IMR-90 (cell line): ENCODE results near the gene INO80D. TPM values are rescaled to one million over a fixed set of nuclear protein-coding genes. Genes with fewer than 3 reads are reported as not detected.

Experiments used
- ATAC-seq: fragments of 200-7000 bp; cut with Tn5 transposase; 2 replicates; pipeline ENCODE4 v1.9.1; 2020; ENCODE audit warnings: low read depth, mild to moderate bottlenecking, moderate library complexity
- BruUV-seq: library from RNA; stranded (reverse); fragments of 400-500 nt; replicated peaks from 2 replicates; lab custom pipeline; 2021; lab: Mats Ljungman, UMichigan
- CTCF ChIA-PET: fragments of 300-600 bp; formaldehyde crosslinking; extraction: SDS; loops from one replicate; lab custom pipeline; 2021; ENCODE audit warnings: antibody characterized with exemption; lab: Yijun Ruan, JAX
- POLR2A ChIA-PET: fragments of 300-600 bp; sonication (Branson Sonifier 250); formaldehyde crosslinking; loops from one replicate; lab custom pipeline; 2022; ENCODE audit warnings: antibody characterized with exemption; ENCODE audit not compliant: unreplicated experiment; lab: Charles Lee
- DNase-seq: peaks from one replicate; pipeline ENCODE4 v3.0.0; 2013
- H2AFZ ChIP-seq: replicated peaks from 2 replicates; pipeline ENCODE3; 2013; ENCODE audit warnings: low read length, mild to moderate bottlenecking; ENCODE audit not compliant: poor library complexity
- H2AK5ac ChIP-seq: 2 replicates; pipeline ENCODE4 v1.6.1; 2013; ENCODE audit warnings: low read depth, low read length, inconsistent platforms
- H2AK9ac ChIP-seq: replicated peaks from 2 replicates; pipeline ENCODE3; 2013; ENCODE audit warnings: mild to moderate bottlenecking, low read depth, low read length, moderate library complexity; ENCODE audit not compliant: poor library complexity
- H2BK120ac ChIP-seq: 2 replicates; pipeline ENCODE4 v1.6.1; 2013; ENCODE audit warnings: low read depth, low read length, inconsistent platforms
- H2BK15ac ChIP-seq: 3 replicates; pipeline ENCODE4 v1.6.1; 2013; ENCODE audit warnings: low read depth, low read length, inconsistent platforms
- H2BK20ac ChIP-seq: 2 replicates; pipeline ENCODE4 v1.6.1; 2013; ENCODE audit warnings: low read depth, mild to moderate bottlenecking, inconsistent platforms, low read length, moderate library complexity
- H2BK5ac ChIP-seq: 2 replicates; pipeline ENCODE4 v1.6.1; 2013; ENCODE audit warnings: mild to moderate bottlenecking, low read depth, low read length, inconsistent platforms; ENCODE audit not compliant: poor library complexity, severe bottlenecking
- H3K14ac ChIP-seq: replicated peaks from 2 replicates; pipeline ENCODE4 v1.6.1; 2013; ENCODE audit warnings: low read depth, low read length, inconsistent platforms
- H3K18ac ChIP-seq: 2 replicates; pipeline ENCODE4 v1.6.1; 2013; ENCODE audit warnings: low read depth, low read length, control low read depth
- H3K23ac ChIP-seq: 2 replicates; pipeline ENCODE4 v1.6.1; 2013; ENCODE audit warnings: low read depth, low read length, inconsistent platforms
- H3K27ac ChIP-seq: 2 replicates; pipeline ENCODE4 v1.5.1; 2013; ENCODE audit warnings: mild to moderate bottlenecking, control low read depth, low read length; ENCODE audit not compliant: insufficient read depth
- H3K27me3 ChIP-seq: 2 replicates; pipeline ENCODE4 v1.6.1; 2013; ENCODE audit warnings: low read length; ENCODE audit not compliant: control insufficient read depth, insufficient read depth
- H3K36me3 ChIP-seq: 2 replicates; pipeline ENCODE4 v1.6.1; 2013; ENCODE audit warnings: low read length, mixed read lengths; ENCODE audit not compliant: control insufficient read depth, insufficient read depth
- H3K4ac ChIP-seq: 2 replicates; pipeline ENCODE4 v1.6.1; 2013; ENCODE audit warnings: low read depth, low read length, inconsistent platforms
- H3K4me1 ChIP-seq: 2 replicates; pipeline ENCODE4 v1.6.1; 2013; ENCODE audit warnings: low read length, mixed read lengths; ENCODE audit not compliant: control insufficient read depth, insufficient read depth
- H3K4me2 ChIP-seq: 2 replicates; pipeline ENCODE4 v1.6.1; 2013; ENCODE audit warnings: low read depth, mild to moderate bottlenecking, control low read depth, low read length, moderate library complexity
- H3K4me3 ChIP-seq: 2 replicates; pipeline ENCODE4 v1.5.1; 2013; ENCODE audit warnings: low read depth, mild to moderate bottlenecking, control low read depth, low read length, moderate library complexity; ENCODE audit not compliant: insufficient read depth
- H3K56ac ChIP-seq: 2 replicates; pipeline ENCODE4 v1.6.1; 2013; ENCODE audit warnings: low read length, inconsistent platforms; ENCODE audit not compliant: insufficient read depth; ENCODE audit errors: extremely low read depth
- H3K79me1 ChIP-seq, 2 experiments: 2 replicates each; pipeline ENCODE4 v1.6.1; 2013; ENCODE audit warnings: low read length in 2 of 2, inconsistent platforms in 1 of 2, low read depth in 1 of 2
- H3K9ac ChIP-seq: 2 replicates; pipeline ENCODE4 v1.6.1; 2013; ENCODE audit warnings: low read depth, low read length, control low read depth
- H3K9me1 ChIP-seq: 2 replicates; pipeline ENCODE4 v1.6.1; 2013; ENCODE audit warnings: low read length, inconsistent platforms; ENCODE audit not compliant: insufficient read depth
- H3K9me3 ChIP-seq: 2 replicates; pipeline ENCODE4 v1.6.1; 2013; ENCODE audit warnings: low read length; ENCODE audit not compliant: control insufficient read depth, insufficient read depth
- H4K20me1 ChIP-seq: 2 replicates; pipeline ENCODE4 v1.6.1; 2013; ENCODE audit warnings: low read length, inconsistent platforms; ENCODE audit not compliant: insufficient read depth
- H4K5ac ChIP-seq: 2 replicates; pipeline ENCODE4 v1.6.1; 2013; ENCODE audit warnings: mild to moderate bottlenecking, low read depth, low read length, control low read depth
- H4K8ac ChIP-seq, 2 experiments: 2 replicates each; pipeline ENCODE4 v1.6.1; 2013; ENCODE audit warnings: low read depth in 2 of 2, low read length in 2 of 2, control low read depth in 1 of 2, inconsistent platforms in 1 of 2
- H4K91ac ChIP-seq: 2 replicates; pipeline ENCODE4 v1.6.1; 2013; ENCODE audit warnings: low read depth, low read length, inconsistent platforms; ENCODE audit not compliant: insufficient read depth
- BHLHE40 ChIP-seq: fragments of 150-350 bp; IDR thresholded peaks from 2 replicates; pipeline ENCODE4 v1.6.1; 2016; ENCODE audit warnings: mild to moderate bottlenecking, low read depth, low read length
- MAZ ChIP-seq: IDR thresholded peaks from 2 replicates; pipeline ENCODE4 v1.6.1; 2012; ENCODE audit warnings: low read depth, mild to moderate bottlenecking, low read length, improper control_type of control experiment, moderate library complexity, borderline replicate concordance
- WGBS, 2 experiments: methylation state at CpG; one replicate each; pipeline versions ENCODE4 v1.1.5 to v1.1.7; 2013; ENCODE audit warnings: missing lambda C conversion rate in 2 of 2; ENCODE audit not compliant: insufficient read length in 1 of 2; ENCODE audit errors: extremely low coverage in 2 of 2; 5-methylcytosine and 5-hydroxymethylcytosine counted together
- dilution Hi-C: fragments of 300-500 bp; cut with HindIII; formaldehyde crosslinking; loops from one replicate; pipeline ENCODE4 v1.14.3; 2018; ENCODE audit warnings: low sequenced_read_pairs; ENCODE audit not compliant: unreplicated experiment
- in situ Hi-C: fragments of 300-500 bp; cut with MboI; formaldehyde crosslinking; loops from 3 replicates; pipeline ENCODE4 v1.14.3; 2019; ENCODE audit warnings: low sequenced_read_pairs, inconsistent platforms, mixed read lengths
- intact Hi-C: fragments of 100-400 bp; cut with micrococcal nuclease; formaldehyde crosslinking; loops from 2 replicates; pipeline ENCODE4 v1.10.0; 2022
- polyA plus RNA-seq, 3 experiments: library from polyadenylated mRNA; depleted of rRNA; stranded (reverse); fragments of >200 nt; gene quantifications; 2 replicates each; pipeline ENCODE4 v1.2.3, GENCODE V29; 2012; ENCODE audit warnings: low replicate concordance in 1 of 3
- total RNA-seq: library from RNA; depleted of rRNA; stranded (reverse); fragments of >200 nt; gene quantifications from 2 replicates; pipeline ENCODE4 v1.2.3, GENCODE V29; 2012

Gene INO80D
- total and polyA plus RNA-seq, 2 of the 4 experiments (the other 2 are of a cell fraction) = 0.79 to 4.5 TPM

DNA sequence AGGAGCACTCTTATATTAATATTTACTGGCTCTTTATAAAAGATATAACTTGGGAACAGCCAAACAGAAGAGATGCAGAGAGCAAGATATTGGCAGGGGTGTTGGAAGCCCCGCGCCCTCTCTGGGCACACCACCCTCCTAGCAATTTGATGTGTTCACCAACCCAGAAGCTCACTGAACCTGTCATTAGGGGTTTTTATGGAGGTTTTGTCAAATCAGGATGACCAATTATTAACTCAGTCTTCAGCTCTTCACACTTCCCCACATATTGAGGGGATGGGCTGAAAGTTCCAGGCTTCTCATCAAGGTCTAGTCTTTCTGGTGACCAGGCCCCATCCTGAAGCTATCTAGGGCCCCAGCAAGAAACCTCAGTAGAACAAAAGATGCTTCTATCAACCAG lies 10.9 kb upstream of the INO80D start:
- H4K5ac ChIP-seq = no peak overlapping the region
- H3K79me1 ChIP-seq = no peaks in the 10 kb centered on the region
- no peak overlapping the region for H3K23ac ChIP-seq
- H3K27me3 ChIP-seq = no peaks in the 10 kb centered on the region
- WGBS, 2 experiments = no CpG with 5 or more reads among the region's 2 CpGs
- no peak overlapping the region for H3K4ac ChIP-seq
- no peak overlapping the region for H3K4me3 ChIP-seq
- no peaks in the 10 kb centered on the region for H3K9me3 ChIP-seq
- H3K14ac ChIP-seq = no peak overlapping the region
- no peak overlapping the region for H2AK9ac ChIP-seq
- dilution Hi-C loops (no loop called here), in situ Hi-C loops (no loop called here), intact Hi-C loops (no loop called here)
- H3K27ac ChIP-seq = no peak overlapping the region
- H2BK120ac ChIP-seq = no peak overlapping the region
- no peak overlapping the region for H3K18ac ChIP-seq
- POLR2A ChIA-PET = no interaction called here
- no peak overlapping the region for H2BK20ac ChIP-seq
- no peak overlapping the region for H3K9ac ChIP-seq
- no TSS peak for BruUV-seq
- no peak overlapping the region for H3K4me2 ChIP-seq
- no peaks in the 10 kb centered on the region for H4K20me1 ChIP-seq
- no peak overlapping the region for H2AK5ac ChIP-seq
- 0 out of 2 replicates have a peak, but pooled peaks cover 3% of the 10 kb centered on the region for H3K9me1 ChIP-seq
- TF ChIP-seq MAZ (no peak), BHLHE40 (no peak)
- ATAC-seq = no peak
- H3K36me3 ChIP-seq = no peaks in the 10 kb centered on the region; the same call in 1 of the 2 replicates
- DNase-seq = no peak
- H3K56ac ChIP-seq = no peak overlapping the region
- no peaks in the 10 kb centered on the region for H3K4me1 ChIP-seq
- H4K91ac ChIP-seq = no peak overlapping the region
- CTCF ChIA-PET = interaction anchor here (0.5 to 1.3 kb wide), 2 partner anchors 11 to 117 kb away, joined by 6 read pairs; partner anchors contain the start of gene INO80D
- H2AFZ ChIP-seq = no peak overlapping the region
- no peak overlapping the region for H2BK15ac ChIP-seq
- no peak overlapping the region for H4K8ac ChIP-seq
- no peak overlapping the region for H2BK5ac ChIP-seq
